GM12878 (cell line): ENCODE results near the gene MAB21L4. TPM values are rescaled to one million over a fixed set of nuclear protein-coding genes. Genes with fewer than 3 reads are reported as not detected.

Source experiments
- ATAC-seq: fragments of 200-7000 bp; cut with Tn5 transposase; 3 replicates; pipeline ENCODE4 v1.9.1; 2020; ENCODE audit warnings: mild to moderate bottlenecking, moderate library complexity
- BruUV-seq: library from RNA; stranded (reverse); fragments of 400-500 nt; replicated peaks from 2 replicates; lab custom pipeline; 2021; lab: Mats Ljungman, UMichigan
- CTCF ChIA-PET: fragments of 300-600 bp; sonication (Branson Sonifier 250); formaldehyde crosslinking; extraction: SDS; loops from one replicate; lab custom pipeline; 2021; ENCODE audit warnings: inconsistent platforms; lab: Yijun Ruan, JAX
- POLR2A ChIA-PET: fragments of 350-600 bp; formaldehyde crosslinking; extraction: SDS; loops from one replicate; lab custom pipeline; 2021; ENCODE audit warnings: inconsistent platforms; lab: Charles Lee
- RAD21 ChIA-PET: fragments of 300-600 bp; sonication (Branson Sonifier 250); formaldehyde crosslinking; loops from one replicate; lab custom pipeline; 2023; ENCODE audit warnings: antibody characterized with exemption; ENCODE audit not compliant: unreplicated experiment; lab: Charles Lee
- SMC1A ChIA-PET: fragments of 300-600 bp; sonication (Branson Sonifier 250); formaldehyde crosslinking; loops from one replicate; lab custom pipeline; 2023; ENCODE audit not compliant: unreplicated experiment, uncharacterized antibody; lab: Charles Lee
- DNase-seq: peaks from one replicate; pipeline ENCODE4 v3.0.0-alpha.2; 2011; ENCODE audit warnings: low read depth, low spot score
- FAIRE-seq: peaks from 3 replicates; lab custom pipeline; 2011; peaks lifted over from hg19 to GRCh38; lab: Jason Lieb, UNC
- H2AFZ ChIP-seq: 2 replicates; pipeline ENCODE4 v1.6.0; 2011; ENCODE audit warnings: low read depth, low read length, control low read depth; ENCODE audit not compliant: control insufficient read depth
- H3K27ac ChIP-seq: 2 replicates; pipeline ENCODE4 v1.5.1; 2011; ENCODE audit warnings: control low read depth; ENCODE audit not compliant: control insufficient read depth, insufficient read depth
- H3K27me3 ChIP-seq, 2 experiments: replicated peaks in 1 of 2; 2 replicates each; pipeline versions ENCODE4 v1.6.0 to v1.6.1; 2011; ENCODE audit warnings: low read length in 1 of 2; ENCODE audit not compliant: control insufficient read depth in 2 of 2, insufficient read depth in 2 of 2
- H3K36me3 ChIP-seq, 2 experiments: 2 replicates each; pipeline ENCODE4 v1.5.1; 2011; ENCODE audit warnings: low read length in 1 of 2; ENCODE audit not compliant: control insufficient read depth in 2 of 2, insufficient read depth in 2 of 2
- H3K4me1 ChIP-seq: 2 replicates; pipeline ENCODE4 v1.6.1; 2011; ENCODE audit warnings: mild to moderate bottlenecking, low read length, moderate library complexity, mixed read lengths; ENCODE audit not compliant: control insufficient read depth, insufficient read depth
- H3K4me2 ChIP-seq: 2 replicates; pipeline ENCODE4 v1.6.0; 2011; ENCODE audit warnings: control low read depth; ENCODE audit not compliant: control insufficient read depth, insufficient read depth
- H3K4me3 ChIP-seq: fragments of 200-600 bp; sonication (generic); 2 replicates; pipeline ENCODE4 v1.5.1; 2016
- H3K79me2 ChIP-seq: 2 replicates; pipeline ENCODE4 v1.6.0; 2011; ENCODE audit warnings: low read length; ENCODE audit not compliant: control insufficient read depth, insufficient read depth
- H3K9ac ChIP-seq: 2 replicates; pipeline ENCODE4 v1.8.0; 2011; ENCODE audit warnings: low read length, control low read depth, mixed read lengths; ENCODE audit not compliant: control insufficient read depth, insufficient read depth
- H3K9me3 ChIP-seq: replicated peaks from 3 replicates; pipeline ENCODE4 v1.5.1; 2011; ENCODE audit warnings: mild to moderate bottlenecking, low read length; ENCODE audit not compliant: control insufficient read depth, insufficient read depth
- H4K20me1 ChIP-seq: 2 replicates; pipeline ENCODE4 v1.6.0; 2011; ENCODE audit not compliant: control insufficient read depth, insufficient read depth
- BHLHE40 ChIP-seq, 2 experiments: fragments of 450-650 bp in 1 of 2; IDR thresholded peaks; 2 replicates each; pipeline ENCODE4 v1.6.1; 2011 to 2017; ENCODE audit warnings: low read depth in 2 of 2, borderline replicate concordance in 1 of 2, improper control_type of control experiment in 1 of 2, low read length in 1 of 2, mild to moderate bottlenecking in 1 of 2
- ESRRA ChIP-seq: IDR thresholded peaks from 2 replicates; pipeline ENCODE4 v1.6.1; 2012; ENCODE audit warnings: mild to moderate bottlenecking, low read length, improper control_type of control experiment
- IKZF1 ChIP-seq: fragments of 450-650 bp; conservative IDR thresholded peaks from 2 replicates; pipeline ENCODE4 v1.6.1; 2017; ENCODE audit warnings: antibody characterized with exemption, mild to moderate bottlenecking
- IRF4 ChIP-seq: IDR thresholded peaks from 2 replicates; pipeline ENCODE4 v1.6.1; 2011; ENCODE audit warnings: low read depth, low read length
- MTA3 ChIP-seq: IDR thresholded peaks from 2 replicates; pipeline ENCODE4 v1.6.1; 2012; ENCODE audit warnings: low read length, inconsistent platforms, borderline replicate concordance
- MYC ChIP-seq: IDR thresholded peaks from 2 replicates; pipeline ENCODE4 v1.6.1; 2011; ENCODE audit warnings: mild to moderate bottlenecking, low read length, moderate library complexity, inconsistent platforms; ENCODE audit not compliant: insufficient read depth, insufficient replicate concordance, insufficient read length, severe bottlenecking
- NR2C1 ChIP-seq: fragments of 450-650 bp; IDR thresholded peaks from 2 replicates; pipeline ENCODE4 v1.6.1; 2017; ENCODE audit warnings: antibody characterized with exemption, mild to moderate bottlenecking, moderate library complexity
- NRF1 ChIP-seq: conservative IDR thresholded peaks from 2 replicates; pipeline ENCODE4 v1.6.1; 2011; ENCODE audit warnings: mild to moderate bottlenecking, low read depth, low read length, improper control_type of control experiment
- PAX8 ChIP-seq: fragments of 450-650 bp; IDR thresholded peaks from 2 replicates; pipeline ENCODE4 v1.6.1; 2017; ENCODE audit warnings: mild to moderate bottlenecking, moderate library complexity
- POLR2AphosphoS2 ChIP-seq: IDR thresholded peaks from 2 replicates; pipeline ENCODE4 v1.6.1; 2011; ENCODE audit warnings: low read depth, mild to moderate bottlenecking, low read length, improper control_type of control experiment, moderate library complexity
- RBBP5 ChIP-seq: fragments of 200-600 bp; sonication (generic); conservative IDR thresholded peaks from 2 replicates; pipeline ENCODE4 v1.6.1; 2016
- RUNX3 ChIP-seq: IDR thresholded peaks from 2 replicates; pipeline ENCODE4 v1.6.1; 2012; ENCODE audit warnings: low read length, inconsistent platforms
- SMARCA5 ChIP-seq: fragments of 450-650 bp; IDR thresholded peaks from 2 replicates; pipeline ENCODE4 v1.6.1; 2017; ENCODE audit warnings: mild to moderate bottlenecking
- ZNF274 ChIP-seq: IDR thresholded peaks from one replicate; pipeline ENCODE4 v1.8.0; 2011; ENCODE audit not compliant: insufficient read length, insufficient read depth
- ZNF384 ChIP-seq: IDR thresholded peaks from 2 replicates; pipeline ENCODE4 v1.6.1; 2012; ENCODE audit warnings: low read depth, mild to moderate bottlenecking, low read length, improper control_type of control experiment, borderline replicate concordance
- WGBS: methylation state at CpG from one replicate; pipeline ENCODE4 v1.1.6; 2016; ENCODE audit warnings: low lambda C conversion rate; ENCODE audit not compliant: insufficient replicate concordance, insufficient coverage; ENCODE audit errors: missing lambda C conversion rate; 5-methylcytosine and 5-hydroxymethylcytosine counted together
- in situ Hi-C: fragments of 300-500 bp; cut with MboI; formaldehyde crosslinking; loops from 9 replicates; pipeline ENCODE4 v1.14.3; 2018; ENCODE audit warnings: mixed read lengths
- intact Hi-C: fragments of 100-400 bp; cut with micrococcal nuclease; formaldehyde crosslinking; loops from one replicate; pipeline ENCODE4 v1.14.2; 2022; ENCODE audit not compliant: unreplicated experiment
- polyA plus RNA-seq, 11 experiments: library from polyadenylated mRNA; depleted of rRNA in 4 of 11; unstranded in 6 of 11; stranded (reverse) in 5 of 11; fragments of >200 nt; fragmentation: Nextera tagmentation in 4 of 11; fragmentation: Illumina TruSeq in 1 of 11; extraction: Ambion mirVana in 4 of 11; extraction: Trizol in 1 of 11; gene quantifications; 1 replicate in 1 of 11; 2 replicates in 10 of 11; pipeline versions ENCODE4 v1.2.1 to v1.2.3, GENCODE V29; 2011 to 2016; ENCODE audit warnings: inconsistent platforms in 2 of 11, missing spikeins in 2 of 11, low read depth in 1 of 11
- total RNA-seq, 4 experiments: library from RNA; depleted of rRNA in 3 of 4; stranded (reverse); fragments of >200 nt in 3 of 4; fragmentation: Illumina TruSeq in 1 of 4; extraction: Trizol in 1 of 4; gene quantifications; 2 replicates each; pipeline versions ENCODE4 v1.2.1 to v1.2.3, GENCODE V29; 2013 to 2021
- TF ChIP-seq, protein P1 (sequence below): fragments of 450-650 bp; IDR thresholded peaks from 2 replicates; pipeline ENCODE4 v1.6.1; 2018; ENCODE audit warnings: mild to moderate bottlenecking, low read depth, moderate library complexity; ENCODE audit not compliant: partially characterized antibody
- TF ChIP-seq, protein P2 (sequence below): fragments of 450-650 bp; IDR thresholded peaks from 2 replicates; pipeline ENCODE4 v1.6.1; 2017; ENCODE audit warnings: mild to moderate bottlenecking, low read depth, inconsistent platforms; ENCODE audit not compliant: poor library complexity, severe bottlenecking
- TF ChIP-seq, protein P3 (sequence below): IDR thresholded peaks from 2 replicates; pipeline ENCODE4 v1.6.1; 2011; ENCODE audit warnings: borderline replicate concordance, low read depth, mild to moderate bottlenecking, moderate library complexity, mixed read lengths, low read length; ENCODE audit not compliant: insufficient read depth; ENCODE audit errors: extremely low read length

MAB21L4 gene
- total and polyA plus RNA-seq, 10 of the 15 experiments (the other 5 are each of a cell fraction or from before 2014, with no cell fraction given) = 0.03 TPM; not detected in 9

DNA sequence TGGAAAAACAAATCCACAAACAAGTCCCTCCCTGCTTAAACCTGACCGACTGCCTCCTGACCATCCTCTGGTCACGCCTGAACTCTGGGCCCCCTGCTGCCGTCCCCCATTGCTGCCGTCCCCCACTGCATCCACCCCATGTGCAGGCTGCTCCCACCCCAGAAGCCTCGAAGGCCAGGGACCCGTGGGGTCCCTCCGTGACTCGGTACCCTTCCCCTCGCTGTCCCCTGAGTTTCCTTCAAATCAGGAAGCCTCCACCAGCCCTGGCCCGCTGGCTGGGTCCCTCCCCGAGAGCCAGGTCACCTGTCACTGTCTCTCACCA lies 45.2 kb downstream of the MAB21L4 start (continued):
- TF ChIP-seq, protein P1, sequence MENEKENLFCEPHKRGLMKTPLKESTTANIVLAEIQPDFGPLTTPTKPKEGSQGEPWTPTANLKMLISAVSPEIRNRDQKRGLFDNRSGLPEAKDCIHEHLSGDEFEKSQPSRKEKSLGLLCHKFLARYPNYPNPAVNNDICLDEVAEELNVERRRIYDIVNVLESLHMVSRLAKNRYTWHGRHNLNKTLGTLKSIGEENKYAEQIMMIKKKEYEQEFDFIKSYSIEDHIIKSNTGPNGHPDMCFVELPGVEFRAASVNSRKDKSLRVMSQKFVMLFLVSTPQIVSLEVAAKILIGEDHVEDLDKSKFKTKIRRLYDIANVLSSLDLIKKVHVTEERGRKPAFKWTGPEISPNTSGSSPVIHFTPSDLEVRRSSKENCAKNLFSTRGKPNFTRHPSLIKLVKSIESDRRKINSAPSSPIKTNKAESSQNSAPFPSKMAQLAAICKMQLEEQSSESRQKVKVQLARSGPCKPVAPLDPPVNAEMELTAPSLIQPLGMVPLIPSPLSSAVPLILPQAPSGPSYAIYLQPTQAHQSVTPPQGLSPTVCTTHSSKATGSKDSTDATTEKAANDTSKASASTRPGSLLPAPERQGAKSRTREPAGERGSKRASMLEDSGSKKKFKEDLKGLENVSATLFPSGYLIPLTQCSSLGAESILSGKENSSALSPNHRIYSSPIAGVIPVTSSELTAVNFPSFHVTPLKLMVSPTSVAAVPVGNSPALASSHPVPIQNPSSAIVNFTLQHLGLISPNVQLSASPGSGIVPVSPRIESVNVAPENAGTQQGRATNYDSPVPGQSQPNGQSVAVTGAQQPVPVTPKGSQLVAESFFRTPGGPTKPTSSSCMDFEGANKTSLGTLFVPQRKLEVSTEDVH = no peak
- no peak for TF ChIP-seq POLR2AphosphoS2
- no peak for TF ChIP-seq NRF1
- no peak for TF ChIP-seq SMARCA5
- no peak for TF ChIP-seq RUNX3
- no peak for TF ChIP-seq BHLHE40 (IDR thresholded peaks at IDR 0.05; ENCODE audit: borderline replicate concordance in 1 of 2, low read depth in 2 of 2, low read length in 1 of 2)

DNA sequence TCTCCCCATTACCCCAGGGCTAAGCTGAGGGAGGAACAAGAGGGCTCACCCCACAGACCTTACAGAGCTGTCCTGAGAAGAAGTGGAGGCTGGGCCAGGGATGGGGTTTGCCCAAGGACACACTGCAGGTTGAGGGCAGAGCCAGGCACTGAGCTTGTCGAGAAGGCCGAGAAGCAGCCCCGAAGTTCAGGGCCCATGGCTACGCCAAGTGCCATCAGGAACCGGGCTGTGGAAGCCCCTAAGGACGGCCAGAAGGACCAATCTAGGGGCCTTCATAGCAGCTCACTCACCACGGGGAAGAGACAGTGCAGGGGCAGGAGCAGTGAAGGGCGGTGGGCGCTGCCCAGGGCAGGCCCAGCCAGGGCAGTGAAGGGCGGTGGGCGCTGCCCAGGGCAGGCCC lies 45.9 kb downstream of the MAB21L4 start:
- Histone ChIP-seq H3K9ac (no peak overlapping the region), H3K79me2 (no peaks in the 10 kb centered on the region), H3K27ac (no peak overlapping the region), H3K4me2 (no peak overlapping the region), H2AFZ (no peak overlapping the region), H3K4me3 (no peak overlapping the region), H3K36me3 (no peaks in the 10 kb centered on the region), H4K20me1 (no peaks in the 10 kb centered on the region), H3K4me1 (no peaks in the 10 kb centered on the region), H3K9me3 (no peaks in the 10 kb centered on the region; the same call in 2 of the 3 replicates), H3K27me3 (no peaks in the 10 kb centered on the region)
- ATAC-seq (no peak; the same call in 2 of the 3 replicates), DNase-seq (no peak), FAIRE-seq (no peak)
- TF ChIP-seq IKZF1 (no peak), NR2C1 (no peak), MTA3 (no peak), PAX8 (no peak), IRF4 (no peak), ESRRA (no peak), SMARCA5 (no peak), ZNF384 (no peak), ZNF274 (no peak), MYC (no peak), BHLHE40 (IDR thresholded peaks at IDR 0.05; ENCODE audit: borderline replicate concordance in 1 of 2, low read depth in 2 of 2, low read length in 1 of 2) (no peak), RBBP5 (no peak)
- TF ChIP-seq, protein P2, sequence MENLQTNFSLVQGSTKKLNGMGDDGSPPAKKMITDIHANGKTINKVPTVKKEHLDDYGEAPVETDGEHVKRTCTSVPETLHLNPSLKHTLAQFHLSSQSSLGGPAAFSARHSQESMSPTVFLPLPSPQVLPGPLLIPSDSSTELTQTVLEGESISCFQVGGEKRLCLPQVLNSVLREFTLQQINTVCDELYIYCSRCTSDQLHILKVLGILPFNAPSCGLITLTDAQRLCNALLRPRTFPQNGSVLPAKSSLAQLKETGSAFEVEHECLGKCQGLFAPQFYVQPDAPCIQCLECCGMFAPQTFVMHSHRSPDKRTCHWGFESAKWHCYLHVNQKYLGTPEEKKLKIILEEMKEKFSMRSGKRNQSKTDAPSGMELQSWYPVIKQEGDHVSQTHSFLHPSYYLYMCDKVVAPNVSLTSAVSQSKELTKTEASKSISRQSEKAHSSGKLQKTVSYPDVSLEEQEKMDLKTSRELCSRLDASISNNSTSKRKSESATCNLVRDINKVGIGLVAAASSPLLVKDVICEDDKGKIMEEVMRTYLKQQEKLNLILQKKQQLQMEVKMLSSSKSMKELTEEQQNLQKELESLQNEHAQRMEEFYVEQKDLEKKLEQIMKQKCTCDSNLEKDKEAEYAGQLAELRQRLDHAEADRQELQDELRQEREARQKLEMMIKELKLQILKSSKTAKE = no peak
- TF ChIP-seq, protein P3, sequence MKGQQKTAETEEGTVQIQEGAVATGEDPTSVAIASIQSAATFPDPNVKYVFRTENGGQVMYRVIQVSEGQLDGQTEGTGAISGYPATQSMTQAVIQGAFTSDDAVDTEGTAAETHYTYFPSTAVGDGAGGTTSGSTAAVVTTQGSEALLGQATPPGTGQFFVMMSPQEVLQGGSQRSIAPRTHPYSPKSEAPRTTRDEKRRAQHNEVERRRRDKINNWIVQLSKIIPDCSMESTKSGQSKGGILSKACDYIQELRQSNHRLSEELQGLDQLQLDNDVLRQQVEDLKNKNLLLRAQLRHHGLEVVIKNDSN = no peak
- intact Hi-C loops = loop anchor here (5.0 to 10.0 kb wide), 2 partner anchors 227 to 365 kb away; no protein-coding TSS in a partner anchor
- CTCF ChIA-PET = interaction anchor here (0.6 kb wide), 1 partner anchor 408 kb away, joined by 3 read pairs; no protein-coding TSS in a partner anchor
- SMC1A ChIA-PET = no interaction called here
- no TSS peak for BruUV-seq
- RAD21 ChIA-PET = no interaction called here
- 7% methylated on average over 10 of the region's 11 CpGs for WGBS
- POLR2A ChIA-PET = no interaction called here
- in situ Hi-C loops = loop anchor here (10.0 kb wide), 1 partner anchor 805 kb away; no protein-coding TSS in a partner anchor
